ENCODE data around the gene NOL3. TPM values are rescaled to one million over a fixed set of nuclear protein-coding genes. Genes with fewer than 3 reads are reported as not detected.

NOL3 gene
- total and polyA plus RNA-seq, 2 of the 4 experiments (the other 2 are of a cell fraction): 6.1 to 17.2 TPM

- H3K36me3 ChIP-seq (ENCODE audit: control insufficient read depth, insufficient read depth, low read length): peaks cover 4% of the 10 kb centered on the region; the same call in 1 of the 2 replicates
- H3K4me3 ChIP-seq (ENCODE audit: insufficient read depth, low read depth, low read length): no peak overlapping the region
- H2BK5ac ChIP-seq (ENCODE audit: low read depth, low read length, poor library complexity, severe bottlenecking): no peak overlapping the region
- dilution Hi-C loops (cut with HindIII; ENCODE audit: low sequenced_read_pairs, unreplicated experiment) (no loop called here), intact Hi-C loops (cut with micrococcal nuclease) (no loop called here), in situ Hi-C loops (cut with MboI; ENCODE audit: low sequenced_read_pairs) (no loop called here)
- no peak overlapping the region for H3K4ac ChIP-seq (ENCODE audit: low read depth, low read length)
- no TSS peak for BruUV-seq (replicated peaks)
- 0 out of 2 replicates have a peak, but pooled peaks cover 3% of the 10 kb centered on the region for H4K20me1 ChIP-seq (ENCODE audit: insufficient read depth, low read length)
- no peak overlapping the region for H3K9ac ChIP-seq (ENCODE audit: low read depth, low read length)
- H4K8ac ChIP-seq (ENCODE audit: low read depth in 2 of 2, low read length in 2 of 2): no peak overlapping the region
- ChIA-PET CTCF (no interaction called here), POLR2A (ENCODE audit: unreplicated experiment) (interaction anchor here (0.7 kb wide), 1 partner anchor 130 kb away, joined by 3 read pairs; no protein-coding TSS in a partner anchor)
- H2BK15ac ChIP-seq (ENCODE audit: low read depth, low read length): no peak overlapping the region
- no peak overlapping the region for H4K91ac ChIP-seq (ENCODE audit: insufficient read depth, low read depth, low read length)
- no peak overlapping the region for H2AFZ ChIP-seq (replicated peaks; ENCODE audit: low read length, poor library complexity)
- H3K9me3 ChIP-seq (ENCODE audit: control insufficient read depth, insufficient read depth, low read length): no peaks in the 10 kb centered on the region
- peaks cover 13% of the 10 kb centered on the region for H3K9me1 ChIP-seq (ENCODE audit: insufficient read depth, low read length)
- ATAC-seq (ENCODE audit: low read depth) (no peak), DNase-seq (no peak)
- peaks cover 0 to 4% of the 10 kb centered on the region in 2 experiments; a peak in 1 of 4 replicates for H3K79me1 ChIP-seq (ENCODE audit: low read depth in 1 of 2, low read length in 2 of 2)
- no peak overlapping the region for H2BK120ac ChIP-seq (ENCODE audit: low read depth, low read length)
- no peak overlapping the region for H3K4me2 ChIP-seq (ENCODE audit: low read depth, low read length)
- H3K56ac ChIP-seq (ENCODE audit: extremely low read depth, insufficient read depth, low read length): no peak overlapping the region
- no peaks in the 10 kb centered on the region for H3K27me3 ChIP-seq (ENCODE audit: control insufficient read depth, insufficient read depth, low read length)
- TF ChIP-seq RCOR1 (IDR thresholded peaks at IDR 0.05; ENCODE audit: insufficient replicate concordance, low read length): no peak
- TF ChIP-seq POLR2A (IDR thresholded peaks at IDR 0.05; ENCODE audit: low read depth, low read length): no peak
- TF ChIP-seq RFX5 (IDR thresholded peaks at IDR 0.05; ENCODE audit: low read depth, low read length): no peak
- H3K27ac ChIP-seq (ENCODE audit: insufficient read depth, low read length): no peak overlapping the region
- H2BK20ac ChIP-seq (ENCODE audit: low read depth, low read length): no peak overlapping the region
- H3K18ac ChIP-seq (ENCODE audit: low read depth, low read length): no peak overlapping the region
- no peak overlapping the region for H2AK9ac ChIP-seq (replicated peaks; ENCODE audit: low read depth, low read length, poor library complexity)
- H3K4me1 ChIP-seq (ENCODE audit: control insufficient read depth, insufficient read depth, low read length): peaks cover 5% of the 10 kb centered on the region
- no peak overlapping the region for H3K23ac ChIP-seq (ENCODE audit: low read depth, low read length)
- no peak overlapping the region for H2AK5ac ChIP-seq (ENCODE audit: low read depth, low read length)
- no peak overlapping the region for H3K14ac ChIP-seq (replicated peaks; ENCODE audit: low read depth, low read length)
- H4K5ac ChIP-seq (ENCODE audit: low read depth, low read length): no peak overlapping the region
Observed at GRCh38 chr16:67212766-67213165, 42.4 kb downstream of the NOL3 start.
